GF-D8 (cell line): ENCODE measurements around the gene NHERF2.

ENCODE experiments used
- DNase-seq: peaks from one replicate; lab custom pipeline; 2025; lab: John Stamatoyannopoulos, UW

NHERF2 gene

DNA sequence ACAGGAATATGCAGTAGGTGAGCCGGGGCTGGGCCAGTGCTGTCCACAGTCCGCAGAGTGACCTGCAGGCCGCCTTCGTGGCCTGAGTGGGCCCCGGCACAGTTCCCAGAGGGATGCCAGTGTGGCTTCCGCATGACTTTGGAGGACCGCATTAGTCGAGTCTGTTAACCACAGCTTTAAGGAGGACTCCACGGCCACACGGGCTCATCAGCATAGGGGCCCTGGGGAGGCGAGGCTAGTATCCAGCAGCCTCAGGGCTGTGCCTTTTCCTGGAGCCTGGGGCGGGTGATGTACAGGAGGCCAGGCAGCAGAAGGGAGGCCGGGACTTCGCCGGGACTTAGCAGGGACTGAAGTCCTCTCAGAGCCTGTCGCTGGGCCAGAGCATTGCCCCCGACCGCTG lies 34.3 kb downstream of the NHERF2 start:
- DNase-seq = no peak

DNA sequence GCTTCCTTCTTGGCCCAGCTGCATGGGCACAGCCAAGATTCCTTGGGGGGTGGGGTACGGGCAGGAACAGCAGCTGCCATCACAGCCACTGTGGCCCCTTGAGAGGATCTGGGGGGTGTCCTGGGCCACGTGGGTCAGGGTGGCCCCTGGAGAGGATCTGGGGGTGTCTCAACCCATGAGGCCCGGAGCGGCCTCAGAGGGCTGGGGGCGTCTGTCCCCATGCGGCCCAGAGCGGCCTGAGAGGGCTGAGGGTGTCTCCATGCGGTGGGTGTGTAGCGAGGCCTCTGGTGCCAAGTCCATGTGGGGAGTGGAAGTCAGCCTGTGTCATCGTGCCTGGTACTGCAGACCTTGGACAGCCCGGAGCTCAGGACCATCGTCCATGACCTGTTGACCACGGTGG lies 34.8 kb downstream of the NHERF2 start:
- no peak for DNase-seq

DNA sequence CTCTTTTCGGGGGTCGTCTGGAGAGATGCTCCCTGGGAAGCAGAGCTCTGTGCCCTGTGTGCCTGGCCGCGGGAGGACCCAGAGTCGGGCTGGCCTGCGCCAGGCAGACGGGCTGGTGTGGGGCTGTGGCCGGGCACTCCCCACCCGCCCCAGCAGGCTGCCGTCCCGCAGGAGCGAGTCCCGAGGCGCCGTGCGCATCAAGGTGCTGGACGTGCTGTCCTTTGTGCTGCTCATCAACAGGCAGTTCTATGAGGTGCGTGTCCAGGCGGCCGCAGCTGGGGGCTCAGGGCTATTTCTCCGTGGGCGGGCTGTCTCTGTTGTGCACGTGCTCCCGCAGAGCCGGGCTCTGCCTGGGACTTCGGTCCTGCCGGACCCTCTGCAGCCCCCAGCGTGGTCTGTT lies 36.1 kb downstream of the NHERF2 start:
- no peak for DNase-seq

DNA sequence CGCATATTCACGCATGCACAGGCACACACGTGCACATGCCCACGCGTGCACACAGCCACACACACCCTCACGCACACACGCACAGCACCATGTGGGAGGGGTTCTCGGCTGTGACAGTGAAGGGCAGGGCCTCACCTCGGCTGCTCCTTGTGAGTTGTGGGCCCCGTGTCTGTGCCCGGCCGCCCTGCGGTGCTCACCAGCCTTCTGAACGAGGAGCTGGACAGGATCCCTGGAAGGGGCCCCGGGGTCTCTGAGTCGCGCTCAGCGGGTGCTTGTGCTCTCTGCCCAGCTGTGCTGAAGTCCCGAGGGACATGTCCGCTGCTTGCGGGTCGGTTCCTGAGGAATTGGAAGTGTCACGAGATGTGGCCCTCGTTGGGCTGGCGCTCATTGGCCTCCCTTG lies 37.2 kb downstream of the NHERF2 start:
- DNase-seq = no peak

DNA sequence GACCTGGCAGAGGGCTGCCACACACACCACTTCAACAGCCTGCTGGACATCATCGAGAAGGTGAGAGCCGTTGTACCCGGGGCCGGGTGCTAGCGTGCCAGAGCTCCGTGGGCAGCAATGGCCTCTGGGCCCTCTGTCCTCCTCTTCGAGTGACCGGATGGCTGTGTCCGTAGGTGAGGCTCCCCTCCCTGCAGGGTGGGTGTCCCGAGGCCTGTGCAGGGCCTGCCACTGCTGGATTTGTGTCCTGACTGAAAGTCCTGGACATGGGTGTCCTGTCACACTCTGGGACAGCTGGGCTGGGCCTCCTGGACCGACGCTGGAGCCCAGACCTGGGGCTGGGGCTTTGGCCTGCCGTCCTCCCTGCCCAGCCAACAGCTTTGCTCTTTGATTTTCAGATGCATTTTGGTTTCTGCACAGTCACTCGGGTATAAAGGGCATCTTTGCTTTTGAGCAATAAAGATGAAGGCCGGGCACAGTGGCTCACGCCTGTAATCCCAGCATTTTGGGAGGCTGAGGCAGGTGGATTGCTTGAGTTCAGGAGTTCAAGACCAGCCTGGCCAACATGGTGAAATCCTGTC lies 37.8 kb downstream of the NHERF2 start:
- no peak for DNase-seq

DNA sequence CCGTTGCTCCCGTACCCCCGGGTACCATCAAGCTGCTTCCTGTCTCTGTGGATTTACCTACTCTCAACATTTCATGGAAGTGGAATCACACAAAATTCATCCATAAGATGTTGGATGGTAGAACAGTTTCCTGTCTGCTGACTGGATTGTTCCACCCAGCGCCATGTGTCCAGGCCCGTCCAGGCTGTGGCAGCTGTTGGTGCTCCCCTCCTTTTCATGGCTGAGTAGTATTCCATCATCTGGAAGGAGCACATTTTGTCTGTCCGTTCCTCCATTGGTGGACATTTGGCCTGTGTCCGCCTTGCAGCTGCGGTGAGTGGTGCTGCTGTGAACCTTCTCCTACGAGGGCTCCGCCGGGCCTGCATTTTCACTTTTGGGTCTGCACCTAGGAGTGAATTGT lies 39.4 kb downstream of the NHERF2 start:
- no peak for DNase-seq

DNA sequence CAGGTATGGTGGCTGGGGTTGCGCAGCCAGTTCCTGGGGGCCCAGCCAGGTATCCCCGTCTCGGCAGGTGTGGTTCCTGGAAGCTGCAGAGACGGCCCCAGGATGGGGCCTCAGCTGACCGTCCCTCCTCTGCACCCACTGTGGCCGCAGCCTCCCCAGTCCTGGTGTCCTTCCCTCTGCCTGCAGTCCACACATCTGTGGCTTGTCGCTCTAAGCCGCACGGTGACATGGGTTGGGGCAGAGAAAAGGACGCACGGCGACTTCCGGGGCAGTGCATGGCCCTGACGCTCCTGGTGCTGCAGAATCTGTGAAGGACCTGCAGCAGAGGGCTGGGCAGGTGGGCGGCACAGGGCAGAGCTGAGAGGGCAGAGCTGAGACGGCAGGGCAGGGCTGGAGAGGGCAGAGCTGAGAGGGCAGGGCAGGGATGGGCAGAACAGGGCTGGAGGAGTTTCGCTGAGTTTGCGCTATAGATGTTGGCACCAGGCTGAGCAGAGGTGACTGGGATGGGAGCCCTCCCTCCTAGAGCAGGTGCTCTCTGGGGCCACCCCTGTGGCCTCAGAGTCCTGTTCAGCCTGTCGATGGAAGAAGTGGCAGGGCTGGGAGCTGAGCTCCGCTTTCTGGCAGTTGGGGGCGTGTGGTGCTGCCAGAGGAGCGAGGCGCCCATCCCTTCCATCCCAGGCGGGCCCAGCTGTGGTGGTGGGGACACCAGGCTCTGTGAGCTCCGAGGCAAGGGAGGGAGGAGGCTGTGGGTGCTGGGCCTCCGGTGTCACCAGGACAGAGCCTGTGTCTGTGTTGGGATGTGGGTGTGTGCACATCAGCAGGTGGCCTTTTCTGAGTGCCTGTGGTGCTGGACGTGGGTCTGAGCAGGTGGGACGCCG lies 44.1 kb downstream of the NHERF2 start:
- no peak for DNase-seq

DNA sequence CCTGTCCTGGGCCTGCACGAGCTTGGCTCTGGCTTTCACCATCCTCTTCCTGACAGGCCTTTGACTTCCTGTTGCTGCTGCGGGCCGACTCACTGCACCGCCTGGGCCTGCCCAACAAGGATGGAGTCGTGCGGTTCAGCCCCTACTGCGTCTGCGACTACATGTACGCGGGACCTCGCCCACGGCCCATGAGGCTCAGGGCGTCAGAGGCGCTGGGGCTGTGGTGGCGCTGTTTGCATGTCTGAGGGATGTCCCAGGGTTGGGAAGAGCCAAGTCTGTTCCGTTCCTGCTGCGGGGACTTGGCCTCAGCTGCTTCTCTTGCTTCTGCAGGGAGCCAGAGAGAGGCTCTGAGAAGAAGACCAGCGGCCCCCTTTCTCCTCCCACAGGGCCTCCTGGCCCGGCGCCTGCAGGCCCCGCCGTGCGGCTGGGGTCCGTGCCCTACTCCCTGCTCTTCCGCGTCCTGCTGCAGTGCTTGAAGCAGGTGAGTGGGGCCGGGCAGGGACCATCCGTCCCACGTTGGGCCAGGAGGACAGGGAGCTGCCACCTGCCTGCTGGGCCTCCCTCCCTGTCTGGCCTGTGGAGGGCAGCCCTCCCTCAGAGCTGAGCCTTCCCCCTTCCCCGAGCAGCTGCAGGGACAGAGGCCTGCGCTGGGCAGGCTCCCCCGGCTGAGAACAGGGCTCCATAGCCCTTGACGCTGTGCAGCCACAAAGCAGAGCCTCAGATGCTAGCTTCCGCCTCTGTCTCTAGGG lies 44.9 kb downstream of the NHERF2 start:
- DNase-seq = no peak

DNA sequence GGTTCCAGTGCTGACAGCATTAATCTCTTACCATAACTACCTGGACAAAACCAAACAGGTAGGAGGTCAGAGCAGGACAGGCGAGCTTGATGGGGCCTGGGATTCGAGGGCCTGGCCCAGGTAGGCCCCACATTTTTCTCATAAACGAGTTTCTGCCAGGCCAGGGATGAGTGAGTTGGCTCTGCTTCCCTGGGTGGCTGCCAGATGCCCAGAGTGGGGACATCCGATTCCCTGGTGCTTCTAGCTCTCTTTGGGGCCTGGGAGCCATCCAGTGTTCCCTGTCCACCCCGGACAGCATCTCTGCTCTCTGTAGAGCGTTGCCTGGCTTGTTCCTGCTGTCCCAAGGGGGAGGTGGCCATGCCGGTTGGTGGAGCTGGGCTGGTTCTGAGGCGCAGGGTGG lies 46.2 kb downstream of the NHERF2 start:
- DNase-seq = no peak

DNA sequence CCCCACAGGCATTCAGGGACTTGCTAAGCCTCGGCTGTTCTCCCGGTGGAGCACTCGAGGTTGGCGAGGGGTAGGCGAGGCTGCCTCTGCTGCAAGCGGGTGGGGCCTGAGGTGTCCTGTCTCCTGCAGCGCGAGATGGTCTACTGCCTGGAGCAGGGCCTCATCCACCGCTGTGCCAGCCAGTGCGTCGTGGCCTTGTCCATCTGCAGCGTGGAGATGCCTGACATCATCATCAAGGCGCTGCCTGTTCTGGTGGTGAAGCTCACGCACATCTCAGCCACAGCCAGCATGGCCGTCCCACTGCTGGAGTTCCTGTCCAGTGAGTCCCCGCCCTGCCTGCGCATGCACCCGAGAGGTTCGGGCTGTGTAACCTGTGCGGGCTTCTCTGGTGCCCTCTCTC lies 47.4 kb downstream of the NHERF2 start:
- no peak for DNase-seq

DNA sequence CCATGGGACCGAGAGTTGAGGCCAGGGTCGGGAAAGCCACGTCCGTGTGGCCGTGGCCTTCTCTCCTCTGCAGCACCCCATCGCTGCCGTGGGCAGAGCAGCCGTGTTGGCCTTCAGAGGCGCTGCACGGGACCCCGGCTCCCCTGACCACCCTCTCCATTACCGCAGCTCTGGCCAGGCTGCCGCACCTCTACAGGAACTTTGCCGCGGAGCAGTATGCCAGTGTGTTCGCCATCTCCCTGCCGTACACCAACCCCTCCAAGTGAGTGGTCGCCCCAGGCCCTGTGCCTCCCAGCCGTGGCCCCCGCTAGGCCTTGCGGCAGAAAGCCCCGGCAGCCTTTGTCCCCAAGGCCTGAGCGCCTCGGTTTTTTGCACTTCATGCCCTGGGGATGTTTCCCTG lies 48.9 kb downstream of the NHERF2 start:
- DNase-seq = no peak

DNA sequence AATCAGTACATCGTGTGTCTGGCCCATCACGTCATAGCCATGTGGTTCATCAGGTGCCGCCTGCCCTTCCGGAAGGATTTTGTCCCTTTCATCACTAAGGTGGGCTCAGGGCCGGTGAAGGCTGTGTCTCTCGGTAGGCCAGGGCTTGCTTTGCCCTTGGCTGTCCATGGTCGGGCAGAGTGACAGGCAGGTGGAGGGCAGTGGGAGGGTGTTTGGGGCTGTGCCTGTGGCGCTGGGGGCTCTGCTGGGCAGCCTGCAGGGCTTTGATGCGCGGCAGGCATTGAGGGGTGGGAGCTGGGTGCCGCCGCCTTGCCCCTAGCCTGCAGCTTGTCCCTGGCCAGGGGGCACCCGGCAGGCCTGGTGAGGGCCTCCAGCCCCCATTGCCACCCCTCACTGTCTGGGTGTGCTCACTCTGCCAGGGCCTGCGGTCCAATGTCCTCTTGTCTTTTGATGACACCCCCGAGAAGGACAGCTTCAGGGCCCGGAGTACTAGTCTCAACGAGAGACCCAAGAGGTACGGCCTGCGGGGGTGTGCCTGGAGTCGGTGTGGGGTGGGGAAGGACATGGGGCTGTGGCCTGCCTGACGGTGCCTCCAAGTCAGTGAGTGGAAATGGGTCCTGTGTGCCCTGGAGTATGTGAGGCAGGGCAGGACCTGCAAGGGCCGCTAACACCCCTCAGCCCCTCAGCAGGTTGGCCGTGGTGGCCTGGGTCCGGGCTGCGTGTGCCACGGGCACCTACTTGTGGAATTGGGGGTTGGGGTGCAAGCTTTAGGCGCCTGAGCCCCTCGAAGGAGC lies 49.6 kb downstream of the NHERF2 start:
- no peak for DNase-seq

DNA sequence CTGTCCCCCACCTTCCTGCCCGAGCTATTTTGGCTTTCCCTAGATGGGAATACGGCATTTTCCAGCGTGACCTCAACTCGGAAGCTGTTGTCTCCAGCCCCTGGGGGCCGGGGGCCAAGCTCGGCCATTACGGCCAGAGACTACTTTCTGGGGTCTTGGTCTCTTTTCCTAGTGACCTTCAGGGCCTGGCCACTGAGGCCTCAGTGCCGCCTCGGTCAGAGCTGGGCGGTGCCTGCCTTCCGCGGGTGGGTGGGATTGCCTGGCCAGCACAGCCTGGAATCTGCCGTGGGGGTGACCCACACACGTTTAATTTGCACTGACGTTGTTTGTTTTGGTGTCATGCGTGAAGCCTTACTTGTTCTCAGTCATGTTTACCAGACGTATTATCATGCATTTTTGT lies 50.3 kb downstream of the NHERF2 start:
- DNase-seq = no peak

DNA sequence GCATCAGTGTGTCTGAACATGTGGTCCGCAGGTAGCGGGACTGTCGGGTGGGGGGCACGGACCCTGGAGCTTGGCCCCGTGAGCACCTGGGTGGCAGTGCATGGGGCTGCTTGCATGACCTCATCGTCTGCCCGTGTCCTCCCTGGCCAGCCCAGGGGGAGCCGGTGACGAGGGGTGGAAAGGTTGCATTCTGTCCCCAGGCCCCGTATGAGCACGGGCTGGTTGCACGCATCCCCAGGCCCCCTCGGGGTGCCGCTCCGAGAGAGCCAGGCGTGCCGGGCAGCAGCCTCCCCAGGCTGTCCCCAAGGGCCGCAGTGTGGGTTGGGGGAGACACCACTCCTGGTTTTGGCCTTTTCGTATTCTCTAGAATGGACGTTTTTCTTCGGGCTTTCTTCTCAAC lies 51.0 kb downstream of the NHERF2 start:
- no peak for DNase-seq

DNA sequence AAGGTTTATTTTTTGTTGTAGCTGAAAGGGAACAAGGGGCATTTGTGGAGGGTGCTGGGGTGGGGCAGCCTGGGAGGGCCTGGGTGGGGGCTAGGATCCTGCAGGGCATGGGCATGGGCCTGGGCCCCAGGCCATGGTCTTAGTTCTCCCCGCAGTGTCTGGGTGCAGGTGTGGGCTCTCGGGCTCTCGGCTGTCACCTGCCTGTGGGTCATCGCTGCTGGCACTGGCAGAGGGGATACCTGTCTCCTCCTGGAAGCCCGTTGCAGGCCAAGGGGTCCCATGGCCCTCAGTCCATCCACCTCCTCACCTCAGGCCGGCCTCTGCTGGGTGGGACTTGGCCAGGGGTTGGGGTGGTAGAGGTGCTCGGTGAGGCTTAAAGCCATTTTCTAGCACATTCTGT lies 51.4 kb downstream of the NHERF2 start:
- no peak for DNase-seq

DNA sequence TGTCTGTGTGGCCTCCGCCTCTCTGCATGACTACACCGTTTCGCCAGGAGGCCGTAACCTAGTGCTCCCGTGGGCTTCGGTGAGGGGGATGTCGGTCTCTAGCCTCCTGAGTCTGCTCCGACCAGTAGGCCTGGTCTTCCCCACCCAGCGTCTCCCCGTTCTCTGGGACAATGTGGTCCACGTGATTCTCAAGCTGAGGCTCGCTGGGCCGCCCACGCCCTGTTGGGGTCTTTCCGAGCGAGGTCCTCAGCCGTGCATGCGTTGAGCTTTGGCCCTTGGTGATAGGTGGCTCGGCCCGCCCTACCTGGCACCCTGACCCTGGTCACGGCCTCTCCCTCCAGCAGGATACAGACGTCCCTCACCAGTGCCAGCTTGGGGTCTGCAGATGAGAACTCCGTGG lies 52.0 kb downstream of the NHERF2 start:
- no peak for DNase-seq

DNA sequence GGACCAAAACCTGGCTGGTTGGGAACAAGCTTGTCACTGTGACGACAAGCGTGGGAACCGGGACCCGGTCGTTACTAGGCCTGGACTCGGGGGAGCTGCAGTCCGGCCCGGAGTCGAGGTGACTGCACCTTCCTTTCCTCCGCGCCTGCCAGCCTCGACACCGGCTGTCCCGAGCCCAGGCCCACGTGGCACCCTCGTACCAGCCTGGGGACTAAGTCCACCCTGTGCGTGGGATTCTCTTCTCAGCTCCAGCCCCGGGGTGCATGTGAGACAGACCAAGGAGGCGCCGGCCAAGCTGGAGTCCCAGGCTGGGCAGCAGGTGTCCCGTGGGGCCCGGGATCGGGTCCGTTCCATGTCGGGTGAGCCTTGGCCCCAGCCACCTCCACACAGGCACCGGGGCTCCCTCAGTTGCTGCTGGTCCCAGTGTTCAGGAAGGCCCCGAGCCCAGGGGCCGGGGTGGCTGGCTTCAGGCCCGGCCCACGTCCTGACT lies 52.7 kb downstream of the NHERF2 start:
- DNase-seq = no peak

DNA sequence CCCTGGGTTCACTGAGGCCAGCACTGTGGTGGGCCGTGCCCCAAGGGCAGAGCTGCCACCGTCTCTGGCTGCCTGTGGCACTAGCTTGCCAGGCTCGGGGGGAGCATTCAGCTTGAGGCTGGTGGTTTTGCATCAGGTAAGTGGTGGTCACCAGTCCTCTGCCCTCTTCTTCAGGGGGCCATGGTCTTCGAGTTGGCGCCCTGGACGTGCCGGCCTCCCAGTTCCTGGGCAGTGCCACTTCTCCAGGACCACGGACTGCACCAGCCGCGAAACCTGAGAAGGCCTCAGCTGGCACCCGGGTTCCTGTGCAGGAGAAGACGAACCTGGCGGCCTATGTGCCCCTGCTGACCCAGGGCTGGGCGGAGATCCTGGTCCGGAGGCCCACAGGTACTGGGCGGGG lies 53.3 kb downstream of the NHERF2 start:
- no peak for DNase-seq

DNA sequence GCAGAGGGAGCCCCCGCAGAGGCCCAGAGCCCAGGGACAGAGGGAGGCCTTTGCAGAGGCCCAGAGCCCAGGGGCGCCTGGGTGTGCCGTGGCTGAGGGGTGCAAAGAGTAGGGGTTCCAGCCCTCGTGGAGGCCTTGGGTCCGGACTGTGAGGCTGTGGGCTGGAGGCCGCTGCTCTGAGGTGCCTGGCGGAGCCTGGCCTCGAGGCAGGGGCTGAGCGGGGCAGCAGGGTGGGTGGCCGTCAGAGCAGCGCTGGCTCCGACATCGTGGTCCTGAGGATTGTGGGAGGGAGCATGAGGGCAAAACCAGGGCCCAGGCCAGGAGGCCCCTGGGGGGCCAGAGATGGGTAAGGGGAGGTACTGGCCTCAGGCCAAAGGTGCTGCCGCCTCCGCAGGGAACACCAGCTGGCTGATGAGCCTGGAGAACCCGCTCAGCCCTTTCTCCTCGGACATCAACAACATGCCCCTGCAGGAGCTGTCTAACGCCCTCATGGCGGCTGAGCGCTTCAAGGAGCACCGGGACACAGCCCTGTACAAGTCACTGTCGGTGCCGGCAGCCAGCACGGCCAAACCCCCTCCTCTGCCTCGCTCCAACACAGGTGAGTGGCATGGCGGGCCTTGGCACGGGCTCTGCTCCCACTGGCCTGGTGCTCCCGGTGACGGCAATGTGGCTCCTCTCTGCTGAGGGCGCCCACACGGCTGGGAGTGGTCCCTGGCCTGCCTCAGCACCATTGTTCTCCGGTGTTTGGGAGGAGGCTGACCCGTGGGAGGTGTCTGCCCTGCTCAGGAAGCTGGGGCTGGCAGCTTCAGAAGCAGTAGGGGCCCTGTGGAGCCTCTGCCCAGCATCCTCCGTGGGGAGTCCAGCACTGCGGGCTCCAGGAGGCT lies 54.7 kb downstream of the NHERF2 start:
- no peak for DNase-seq

DNA sequence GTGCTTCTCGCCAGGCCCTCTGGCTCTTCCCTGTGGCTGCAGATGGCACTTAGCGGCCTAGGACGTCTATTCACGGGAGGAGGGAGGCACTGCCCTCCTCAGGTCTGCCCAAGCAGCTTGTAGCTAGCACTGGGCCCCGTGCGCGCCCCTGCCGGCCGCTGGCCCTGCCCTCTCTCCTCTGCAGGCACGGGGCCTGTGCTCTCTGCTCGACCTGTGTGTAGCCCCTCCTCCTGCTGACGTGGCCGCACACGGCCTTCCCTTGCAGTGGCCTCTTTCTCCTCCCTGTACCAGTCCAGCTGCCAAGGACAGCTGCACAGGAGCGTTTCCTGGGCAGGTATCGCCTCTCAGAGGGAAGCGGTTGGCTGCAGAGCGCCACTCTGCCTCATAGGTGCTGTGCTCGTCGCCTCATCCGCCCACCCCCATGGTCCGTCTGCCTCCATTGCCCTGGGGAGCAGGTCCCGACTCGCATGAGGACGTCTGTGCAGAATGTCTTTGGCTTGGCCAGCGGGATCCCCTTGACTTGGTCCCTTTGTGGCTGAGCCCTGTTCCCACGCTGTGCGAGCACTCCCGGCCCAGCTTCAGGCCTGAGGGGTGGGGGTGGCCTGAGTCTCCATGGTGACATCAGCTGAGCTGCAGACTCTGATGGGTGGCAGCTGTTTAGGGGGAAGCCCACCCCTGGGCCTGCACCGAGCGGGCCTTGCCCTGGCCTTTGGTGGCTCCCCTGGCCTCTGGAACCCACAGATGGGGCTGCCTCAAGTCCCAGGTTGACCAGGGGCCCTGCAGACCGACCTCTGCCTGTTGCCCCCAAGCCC lies 55.7 kb downstream of the NHERF2 start:
- no peak for DNase-seq
